ENCODE measurements around the gene SUCLG1. TPM values are rescaled to one million over a fixed set of nuclear protein-coding genes. Genes with fewer than 3 reads are reported as not detected.
A peak's percentile ranks its signal among the peaks of the same experiment; 100 is the strongest.

The SUCLG1 gene
- polyA plus RNA-seq, 1 of the 3 experiments (the other 2 are of a cell fraction): 32.7 TPM

DNA sequence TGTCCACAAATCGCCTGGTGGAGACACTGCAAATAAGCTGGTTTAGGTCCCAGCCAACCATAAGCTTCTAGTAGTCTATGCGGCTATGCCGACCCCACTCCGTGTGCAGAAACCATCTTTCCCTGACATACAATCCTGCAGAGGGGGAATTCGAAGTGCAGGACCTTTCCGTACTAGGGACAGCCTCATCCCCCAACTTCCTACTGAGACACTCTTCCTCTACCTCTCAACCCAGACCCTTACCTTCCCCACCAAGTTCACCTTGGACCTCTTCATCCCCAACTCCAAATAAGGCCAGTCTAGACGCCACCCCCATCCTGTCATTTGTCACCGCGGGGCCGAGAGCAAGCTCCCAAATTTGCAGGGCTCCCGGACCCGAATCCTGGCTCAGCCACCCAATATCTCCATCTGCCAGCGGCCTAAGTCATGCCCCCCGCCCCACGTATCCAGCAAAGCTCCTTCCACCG lies 496 bp downstream of the SUCLG1 start:
- Histone ChIP-seq H3K36me3 (replicated peaks in 1 of 2; ENCODE audit: control insufficient read depth in 1 of 2, insufficient read depth in 2 of 2, low read length in 1 of 2) (peaks cover 0 to 5% of the 10 kb centered on the region in 2 experiments), H3F3A (replicated peaks; ENCODE audit: insufficient read depth) (no peaks in the 10 kb centered on the region), H3K79me2 (ENCODE audit: insufficient read depth) (peaks cover 54% of the 10 kb centered on the region), H3K27me3 (ENCODE audit: insufficient read depth) (no peaks in the 10 kb centered on the region), H3K4me1 (ENCODE audit: control insufficient read depth in 1 of 2, insufficient read depth in 2 of 2, low read depth in 1 of 2, low read length in 1 of 2) (peaks cover 7 to 17% of the 10 kb centered on the region in 2 experiments; a peak in 3 of 4 replicates), H3K9me3 (no peaks in the 10 kb centered on the region), H3K4me3 (ENCODE audit: low read depth in 2 of 2, low read length in 1 of 2) (peak overlapping the region; percentile 80 to 98), H3K9me2 (no peaks in the 10 kb centered on the region), H3K27ac (ENCODE audit: low read depth in 2 of 2, low read length in 1 of 2) (peak overlapping the region; percentile 70 to 94; a peak in 2 of 4 replicates), H3K9ac (peak overlapping the region; percentile 81), H3K4me2 (peak overlapping the region; percentile 79), H4K20me1 (ENCODE audit: insufficient read depth) (0 out of 2 replicates have a peak, but pooled peaks cover 10% of the 10 kb centered on the region), H2AFZ (ENCODE audit: low read depth) (peak overlapping the region; percentile 71)
- POLR2A ChIA-PET: no interaction called here
- CTCF ChIA-PET: interaction anchor here (1.1 kb wide), 1 partner anchor 34 kb away, joined by 3 read pairs; no protein-coding TSS in a partner anchor
- TF ChIP-seq RFX5 (IDR thresholded peaks at IDR 0.05; ENCODE audit: low read length) (no peak), MEF2A (IDR thresholded peaks at IDR 0.05; ENCODE audit: borderline replicate concordance, low read depth) (no peak), NFIC (IDR thresholded peaks at IDR 0.05; ENCODE audit: borderline replicate concordance) (no peak), MXI1 (IDR thresholded peaks at IDR 0.05; ENCODE audit: low read depth, low read length) (no peak), YY1 (IDR thresholded peaks at IDR 0.05; ENCODE audit: low read depth) (no peak), JUND (IDR thresholded peaks at IDR 0.05) (no peak), SMC3 (IDR thresholded peaks at IDR 0.05; ENCODE audit: low read depth, low read length) (no peak), TCF12 (IDR thresholded peaks at IDR 0.05) (no peak), POLR2AphosphoS5 (IDR thresholded peaks at IDR 0.05; ENCODE audit: low read depth, low read length) (no peak), NRF1 (IDR thresholded peaks at IDR 0.05; ENCODE audit: low read depth, low read length) (no peak), FOXM1 (IDR thresholded peaks at IDR 0.05; ENCODE audit: low read depth) (no peak)
- TF ChIP-seq, protein P1, sequence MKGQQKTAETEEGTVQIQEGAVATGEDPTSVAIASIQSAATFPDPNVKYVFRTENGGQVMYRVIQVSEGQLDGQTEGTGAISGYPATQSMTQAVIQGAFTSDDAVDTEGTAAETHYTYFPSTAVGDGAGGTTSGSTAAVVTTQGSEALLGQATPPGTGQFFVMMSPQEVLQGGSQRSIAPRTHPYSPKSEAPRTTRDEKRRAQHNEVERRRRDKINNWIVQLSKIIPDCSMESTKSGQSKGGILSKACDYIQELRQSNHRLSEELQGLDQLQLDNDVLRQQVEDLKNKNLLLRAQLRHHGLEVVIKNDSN (IDR thresholded peaks at IDR 0.05; ENCODE audit: borderline replicate concordance, low read depth): no peak
- TF ChIP-seq, protein P2, sequence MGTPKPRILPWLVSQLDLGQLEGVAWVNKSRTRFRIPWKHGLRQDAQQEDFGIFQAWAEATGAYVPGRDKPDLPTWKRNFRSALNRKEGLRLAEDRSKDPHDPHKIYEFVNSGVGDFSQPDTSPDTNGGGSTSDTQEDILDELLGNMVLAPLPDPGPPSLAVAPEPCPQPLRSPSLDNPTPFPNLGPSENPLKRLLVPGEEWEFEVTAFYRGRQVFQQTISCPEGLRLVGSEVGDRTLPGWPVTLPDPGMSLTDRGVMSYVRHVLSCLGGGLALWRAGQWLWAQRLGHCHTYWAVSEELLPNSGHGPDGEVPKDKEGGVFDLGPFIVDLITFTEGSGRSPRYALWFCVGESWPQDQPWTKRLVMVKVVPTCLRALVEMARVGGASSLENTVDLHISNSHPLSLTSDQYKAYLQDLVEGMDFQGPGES (IDR thresholded peaks at IDR 0.05; ENCODE audit: low read depth, low read length): no peak
- TF ChIP-seq, protein P3, sequence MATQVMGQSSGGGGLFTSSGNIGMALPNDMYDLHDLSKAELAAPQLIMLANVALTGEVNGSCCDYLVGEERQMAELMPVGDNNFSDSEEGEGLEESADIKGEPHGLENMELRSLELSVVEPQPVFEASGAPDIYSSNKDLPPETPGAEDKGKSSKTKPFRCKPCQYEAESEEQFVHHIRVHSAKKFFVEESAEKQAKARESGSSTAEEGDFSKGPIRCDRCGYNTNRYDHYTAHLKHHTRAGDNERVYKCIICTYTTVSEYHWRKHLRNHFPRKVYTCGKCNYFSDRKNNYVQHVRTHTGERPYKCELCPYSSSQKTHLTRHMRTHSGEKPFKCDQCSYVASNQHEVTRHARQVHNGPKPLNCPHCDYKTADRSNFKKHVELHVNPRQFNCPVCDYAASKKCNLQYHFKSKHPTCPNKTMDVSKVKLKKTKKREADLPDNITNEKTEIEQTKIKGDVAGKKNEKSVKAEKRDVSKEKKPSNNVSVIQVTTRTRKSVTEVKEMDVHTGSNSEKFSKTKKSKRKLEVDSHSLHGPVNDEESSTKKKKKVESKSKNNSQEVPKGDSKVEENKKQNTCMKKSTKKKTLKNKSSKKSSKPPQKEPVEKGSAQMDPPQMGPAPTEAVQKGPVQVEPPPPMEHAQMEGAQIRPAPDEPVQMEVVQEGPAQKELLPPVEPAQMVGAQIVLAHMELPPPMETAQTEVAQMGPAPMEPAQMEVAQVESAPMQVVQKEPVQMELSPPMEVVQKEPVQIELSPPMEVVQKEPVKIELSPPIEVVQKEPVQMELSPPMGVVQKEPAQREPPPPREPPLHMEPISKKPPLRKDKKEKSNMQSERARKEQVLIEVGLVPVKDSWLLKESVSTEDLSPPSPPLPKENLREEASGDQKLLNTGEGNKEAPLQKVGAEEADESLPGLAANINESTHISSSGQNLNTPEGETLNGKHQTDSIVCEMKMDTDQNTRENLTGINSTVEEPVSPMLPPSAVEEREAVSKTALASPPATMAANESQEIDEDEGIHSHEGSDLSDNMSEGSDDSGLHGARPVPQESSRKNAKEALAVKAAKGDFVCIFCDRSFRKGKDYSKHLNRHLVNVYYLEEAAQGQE (IDR thresholded peaks at IDR 0.05; ENCODE audit: low read depth, low read length): no peak
- TF ChIP-seq, protein P4, sequence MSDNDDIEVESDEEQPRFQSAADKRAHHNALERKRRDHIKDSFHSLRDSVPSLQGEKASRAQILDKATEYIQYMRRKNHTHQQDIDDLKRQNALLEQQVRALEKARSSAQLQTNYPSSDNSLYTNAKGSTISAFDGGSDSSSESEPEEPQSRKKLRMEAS (IDR thresholded peaks at IDR 0.05; ENCODE audit: low read depth): no peak
- DNase-seq: peak; percentile 31
- WGBS (ENCODE audit: low lambda C conversion rate): 2% methylated on average over 7 of the region's 16 CpGs

All from SK-N-SH (cell line).